Hematopoietic multipotent progenitor cell treated with erythropoietin and hydrocortisone succinate and interleukin-3 and kit ligand, for 8 days (in vitro differentiated cells): ENCODE results near the gene DNASE1L3.
"Not testable (repeated sequence)": the region's sequence is repeated elsewhere in the genome, so short reads cannot be mapped to it uniquely, and the experiment has no call there.

Source experiments
- DNase-seq: peaks from one replicate; pipeline ENCODE4 v3.0.0-alpha.2; 2015

The DNASE1L3 gene

DNA sequence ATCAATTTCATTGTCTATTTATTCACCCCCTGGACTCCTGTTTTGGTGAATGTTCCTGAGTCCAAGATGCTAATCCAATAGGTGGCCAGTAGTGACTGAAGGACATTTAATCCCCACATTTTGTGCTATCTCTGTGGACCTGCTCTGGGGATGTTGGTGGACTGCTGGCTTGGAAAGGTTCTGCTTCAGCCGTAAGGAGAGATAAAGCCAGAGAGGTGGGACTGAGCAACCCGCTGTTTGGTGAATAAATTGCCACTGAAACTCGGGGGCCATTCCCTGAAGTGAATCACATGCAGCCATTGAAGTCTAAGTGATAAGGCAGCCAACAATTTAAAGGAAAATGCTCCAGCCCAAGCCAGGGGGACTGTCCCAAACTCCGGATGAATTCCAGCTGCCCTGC lies 25.2 kb upstream of the DNASE1L3 start:
- DNase-seq, result no peak

DNA sequence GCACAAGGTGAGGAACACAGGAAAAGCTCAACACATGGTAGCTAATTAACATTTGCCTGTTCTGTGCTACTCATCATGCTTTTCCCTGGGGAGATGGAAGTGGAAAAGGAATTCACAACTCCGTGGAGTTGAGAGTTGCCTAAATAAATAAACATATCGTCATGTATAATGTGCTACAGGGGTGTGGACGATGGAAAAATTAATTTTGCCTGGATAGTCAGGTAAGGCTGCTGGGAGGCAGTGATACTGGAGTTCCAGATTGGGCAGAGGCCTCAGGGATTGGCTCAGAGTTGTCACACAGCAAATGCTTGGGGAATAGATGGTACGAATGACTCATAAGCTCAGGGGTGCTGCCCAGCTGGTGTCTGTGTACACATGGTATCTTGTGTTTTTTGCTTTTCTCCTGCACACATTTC lies 23.8 kb upstream of the DNASE1L3 start:
- no peak for DNase-seq

- DNase-seq, result no peak
Measured at GRCh38 chr3:58231666-58232065, 20.9 kb upstream of the DNASE1L3 start.

GRCh38 chr3:58230876-58231552 lies 20.2 kb upstream of the DNASE1L3 start:
- DNase-seq, result no peak

DNA sequence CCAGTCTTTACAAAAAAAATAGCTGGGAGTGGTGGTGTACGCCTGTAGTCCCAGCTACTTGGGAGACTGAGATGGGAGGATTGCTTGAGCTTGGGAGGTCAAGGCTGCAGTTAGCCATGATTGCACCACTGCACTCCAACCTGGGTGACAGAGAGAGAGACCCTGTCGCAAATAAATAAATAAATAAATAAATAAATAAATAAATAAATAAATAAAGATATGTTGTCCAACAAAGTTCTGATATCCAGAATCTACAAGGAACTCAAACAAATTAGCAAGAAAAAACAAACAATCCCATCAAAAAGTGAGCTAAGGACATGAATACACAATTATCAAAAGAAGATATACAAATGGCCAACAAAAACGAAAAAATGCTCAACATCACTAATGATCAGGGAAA lies 17.2 kb upstream of the DNASE1L3 start:
- DNase-seq, result not testable (repeated sequence)

DNA sequence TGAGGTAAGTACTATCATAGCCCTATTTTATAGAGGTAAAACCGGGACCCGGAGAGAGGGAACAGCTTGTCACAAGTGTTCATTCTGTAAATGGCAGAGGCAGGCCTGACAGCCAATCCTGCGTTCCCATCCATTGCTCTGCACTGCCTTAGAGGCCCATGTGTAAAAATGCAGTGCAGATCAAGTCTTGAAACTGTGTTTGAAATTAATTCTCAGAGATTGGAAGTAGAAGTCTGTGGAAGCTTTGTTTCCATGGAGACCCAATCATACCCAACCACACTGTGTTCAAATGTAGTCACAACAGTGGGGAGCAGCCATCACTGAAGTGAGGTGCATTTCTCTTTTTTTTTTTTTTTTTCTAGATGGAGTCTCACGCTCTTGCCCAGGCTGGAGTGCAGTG lies 13.1 kb upstream of the DNASE1L3 start:
- DNase-seq, result no peak

- no peak for DNase-seq
Measured at GRCh38 chr3:58222161-58222724, 11.5 kb upstream of the DNASE1L3 start.

GRCh38 chr3:58218904-58219303 lies 8.1 kb upstream of the DNASE1L3 start:
- no peak for DNase-seq

DNA sequence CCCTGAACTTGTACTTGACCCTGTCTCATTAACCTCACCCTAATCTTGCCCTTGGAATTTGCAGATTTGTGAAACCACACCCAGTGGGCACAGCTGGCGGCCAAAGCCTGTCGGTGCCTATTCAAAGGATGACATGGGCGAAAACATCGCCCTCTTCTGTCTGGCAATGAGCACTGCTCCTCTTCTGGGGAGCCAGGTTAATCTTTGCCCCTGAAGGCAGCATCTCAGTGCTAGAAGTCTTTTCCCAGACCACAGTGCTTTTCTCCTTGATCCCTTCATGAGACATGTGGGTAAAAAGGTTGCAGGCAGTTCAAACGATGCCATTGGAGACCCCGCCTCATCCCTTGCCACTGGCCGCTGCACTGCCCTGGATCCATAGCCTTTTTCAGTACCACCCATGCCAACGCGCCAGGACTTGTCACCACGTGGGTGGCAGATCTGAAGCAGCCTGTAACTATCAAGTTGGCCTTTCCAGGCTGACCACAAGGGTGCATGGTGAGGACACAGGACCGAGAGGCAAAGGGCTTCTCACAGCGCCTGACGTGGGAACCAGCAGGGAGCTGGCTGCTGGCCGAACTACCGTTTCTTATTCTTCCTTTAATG lies 6.5 kb upstream of the DNASE1L3 start:
- peak; percentile 85 for DNase-seq

DNA sequence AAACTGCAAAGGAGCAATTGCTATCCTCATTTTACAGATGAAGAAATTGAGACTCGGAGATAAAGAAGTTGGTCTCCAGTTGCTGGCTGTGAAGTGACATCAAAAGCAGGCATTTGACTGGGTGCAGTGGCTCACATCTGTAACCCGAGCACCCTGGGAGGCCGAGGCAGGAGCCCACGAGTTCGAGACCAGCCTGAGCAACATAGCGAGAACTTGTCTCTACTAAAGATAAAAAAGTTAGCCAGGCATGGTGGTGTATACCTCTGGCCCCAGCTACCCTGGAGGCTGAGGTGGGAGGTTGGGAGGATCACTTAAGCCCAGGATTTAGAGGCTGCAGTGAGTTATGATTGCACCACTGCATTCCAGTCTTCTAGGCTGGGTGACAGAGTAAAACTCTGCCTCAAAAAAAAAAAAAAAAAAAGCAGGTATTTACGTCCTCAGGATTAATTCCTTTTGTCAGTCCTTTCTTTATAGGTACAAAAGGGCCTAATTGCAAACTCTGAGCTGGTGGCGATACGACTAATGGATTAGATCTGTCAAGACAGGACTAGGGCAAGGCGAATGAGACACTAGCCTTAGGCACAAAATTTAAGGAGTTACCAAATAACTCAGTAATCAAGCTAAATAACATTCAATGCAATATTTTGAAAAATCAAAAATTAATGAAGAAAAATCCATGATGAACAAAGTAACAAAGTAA lies 5.9 kb upstream of the DNASE1L3 start:
- DNase-seq, result no peak

DNA sequence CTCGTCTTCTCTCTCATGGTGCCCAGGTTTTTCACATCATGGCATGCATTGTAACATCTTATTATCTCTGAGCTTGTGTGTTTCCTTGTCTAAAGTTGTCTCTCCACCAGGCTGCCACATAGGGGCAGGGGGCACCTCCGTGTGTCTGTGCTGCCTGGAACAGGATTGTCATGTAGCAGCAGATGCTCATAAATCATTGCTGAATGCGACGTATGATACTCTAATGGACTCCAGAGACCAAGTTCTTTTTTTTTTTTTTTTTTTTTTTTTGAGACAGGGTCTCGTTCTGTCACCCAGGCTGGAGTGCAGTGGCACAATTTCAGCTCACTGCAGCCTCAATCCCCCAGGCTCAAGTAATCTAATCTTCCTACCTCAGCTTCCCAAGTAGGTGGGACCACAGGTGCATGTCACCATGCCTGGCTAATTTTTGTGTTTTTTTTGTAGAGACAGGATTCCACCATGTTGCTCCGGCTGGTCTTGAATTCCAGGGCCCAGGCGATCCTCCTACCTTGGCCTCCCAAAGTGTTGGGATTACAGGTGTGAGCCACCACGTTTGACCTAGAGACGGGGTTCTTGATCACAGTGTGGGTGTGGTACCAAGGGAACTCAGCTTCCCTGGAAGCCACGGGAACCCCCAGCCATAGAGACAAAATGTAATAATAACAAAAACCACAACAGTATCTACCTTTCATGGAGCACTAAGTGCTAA lies 4.7 kb upstream of the DNASE1L3 start:
- DNase-seq, result no peak

GRCh38 chr3:58214484-58215316 lies 3.9 kb upstream of the DNASE1L3 start:
- DNase-seq, result no peak

DNA sequence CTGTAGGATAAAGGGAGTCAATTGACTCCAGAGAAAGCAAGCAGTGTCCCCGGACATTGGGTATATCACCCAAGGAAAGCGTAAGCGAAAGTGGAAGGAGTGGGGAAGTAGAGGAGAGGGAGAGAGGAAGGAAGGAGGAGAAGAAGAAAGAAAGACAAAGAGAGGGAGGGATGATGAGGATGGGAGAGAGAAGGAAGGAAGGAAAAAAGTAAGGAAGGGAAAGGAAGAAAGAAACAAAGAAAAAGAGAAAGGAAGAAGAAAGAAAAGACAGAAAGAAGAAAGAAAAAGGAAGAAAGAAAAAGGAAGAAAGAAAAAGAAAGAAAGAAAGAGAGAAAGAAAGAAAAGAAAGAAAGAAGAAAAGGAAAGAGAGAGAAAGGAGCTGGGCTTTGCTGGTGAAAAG lies 839 bp downstream of the DNASE1L3 start:
- DNase-seq, result no peak

- no peak for DNase-seq
Measured at GRCh38 chr3:58207954-58208353, 2.8 kb downstream of the DNASE1L3 start.

GRCh38 chr3:58206406-58207011 lies 4.3 kb downstream of the DNASE1L3 start:
- no peak for DNase-seq

DNA sequence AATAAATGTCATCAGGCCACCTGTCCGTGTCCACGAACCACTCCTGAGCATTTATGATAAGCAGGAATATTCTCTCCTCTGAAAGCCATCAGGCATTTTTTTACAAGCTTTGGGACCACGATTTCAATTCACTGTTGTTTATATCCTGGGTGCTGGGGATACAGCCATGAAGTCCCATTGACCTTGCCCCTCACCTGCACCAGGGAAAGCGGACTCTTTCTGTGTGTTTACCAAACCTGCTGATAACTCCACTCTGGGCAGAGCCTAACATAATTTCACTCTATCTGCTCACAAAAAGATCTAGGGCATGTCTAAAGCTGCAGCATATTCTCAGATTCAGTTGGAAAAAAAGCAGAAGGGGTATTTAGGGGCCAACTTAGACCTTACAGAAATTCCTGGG lies 4.8 kb downstream of the DNASE1L3 start:
- no peak for DNase-seq

DNA sequence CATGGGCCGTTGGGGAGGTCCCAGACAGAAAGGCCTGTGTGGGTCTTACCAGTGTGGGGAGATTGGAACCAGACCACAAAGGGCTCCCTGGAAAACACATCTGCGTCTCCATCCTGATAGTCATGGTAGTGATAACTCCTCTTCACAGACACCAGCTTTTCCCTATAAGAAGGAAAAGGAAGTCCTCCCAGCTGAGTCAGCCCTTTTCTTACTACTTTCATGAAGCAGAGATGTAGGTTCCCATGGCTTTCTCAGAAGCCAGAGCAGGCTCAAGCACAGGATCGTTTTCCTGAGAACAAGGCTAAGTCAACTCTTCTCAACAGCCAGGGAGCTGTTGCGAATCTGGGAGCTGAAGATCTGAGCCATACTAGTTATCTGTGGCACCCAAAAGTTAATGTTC lies 6.1 kb downstream of the DNASE1L3 start:
- no peak for DNase-seq

DNA sequence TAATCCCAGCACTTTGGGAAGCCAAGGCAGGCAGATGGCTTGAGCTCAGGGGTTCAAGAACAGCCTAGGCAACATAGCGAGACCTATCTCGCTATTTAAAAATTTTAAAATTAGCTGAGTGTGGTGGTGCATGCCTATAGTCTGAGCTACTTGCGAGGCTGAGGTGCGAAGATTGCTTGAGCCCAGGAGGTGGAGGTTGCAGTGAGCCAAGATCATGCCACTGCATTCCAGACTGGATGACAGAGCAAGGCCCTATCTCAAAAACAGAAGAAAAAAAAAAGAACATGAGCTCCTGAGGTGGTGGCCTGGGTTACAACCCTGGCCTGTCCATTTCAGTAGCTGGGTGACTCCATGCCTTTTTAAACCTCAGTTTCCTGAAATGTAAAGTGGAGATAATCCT lies 7.2 kb downstream of the DNASE1L3 start:
- DNase-seq, result no peak

DNA sequence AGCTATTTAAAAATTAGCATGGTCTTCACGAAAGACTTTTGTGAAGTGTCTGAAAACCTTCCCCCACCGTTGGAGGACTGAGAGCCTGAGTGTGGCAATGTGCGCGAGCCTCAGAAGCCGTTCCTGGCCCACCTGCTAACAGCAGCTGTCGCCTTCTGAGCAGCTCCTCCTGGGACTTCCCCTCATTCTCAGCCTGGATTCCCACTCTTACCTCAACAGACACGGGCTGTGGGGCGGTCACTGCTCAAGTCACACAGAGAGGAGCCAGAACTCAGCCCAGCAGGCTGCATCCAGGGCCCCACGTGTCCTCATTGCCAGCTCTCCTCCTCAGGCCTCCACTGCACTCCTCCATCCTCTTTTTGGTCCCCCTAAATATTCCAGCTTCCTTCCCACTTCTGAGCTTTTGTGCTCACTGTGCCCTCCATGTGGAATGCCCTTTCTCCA lies 7.8 kb downstream of the DNASE1L3 start:
- DNase-seq, result no peak

GRCh38 chr3:58201451-58201850 lies 9.3 kb downstream of the DNASE1L3 start:
- DNase-seq, result not testable (repeated sequence)

DNA sequence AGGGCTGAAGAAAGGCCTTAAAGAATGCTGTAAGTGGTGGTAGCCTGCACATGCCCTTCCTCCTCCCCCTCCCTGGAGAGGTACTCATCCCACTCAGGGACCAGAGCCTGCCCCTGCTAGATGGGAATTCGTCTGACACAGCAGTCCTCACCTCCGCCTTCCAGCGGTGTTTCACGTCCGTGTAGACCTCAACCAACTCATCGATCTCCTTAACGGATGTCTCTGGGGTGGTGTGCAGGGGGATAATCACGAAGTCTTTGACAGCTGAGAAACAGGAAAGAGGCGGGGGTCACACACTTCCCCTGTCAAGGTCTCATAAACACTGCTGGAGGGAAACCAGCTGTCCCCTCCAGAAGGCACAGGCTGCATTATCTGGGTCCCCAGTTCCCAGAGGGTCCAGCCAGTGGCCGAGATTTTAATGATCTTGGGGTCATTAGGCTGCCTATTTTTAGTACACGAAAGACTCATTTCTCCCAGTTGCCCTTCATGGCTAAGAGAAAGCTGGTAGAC lies 9.9 kb downstream of the DNASE1L3 start:
- no peak for DNase-seq
